Measurements from ENCODE around the gene CD37. TPM values are rescaled to one million over a fixed set of nuclear protein-coding genes. Genes with fewer than 3 reads are reported as not detected.

CD37 gene
- total and polyA plus RNA-seq, 2 donors (not counting 1 experiment from before 2014, with no cell fraction given), result 1,998 to 2,188 TPM

- peaks cover 21 to 46% of the 10 kb centered on the region in 2 donors for H3K4me1 ChIP-seq (ENCODE audit: control insufficient read depth in 2 of 2, insufficient read depth in 2 of 2, low read length in 2 of 2)
- CTCF ChIA-PET, result interaction anchor here (1.0 to 5.9 kb wide), 6 partner anchors 24 to 124 kb away, joined by 3 to 54 read pairs (median 8); partner anchors contain the start of gene GFY
- H3K27ac ChIP-seq (ENCODE audit: low read length in 2 of 2), result no peak overlapping the region
- Mint-ChIP-seq H3K27ac (no peak overlapping the region), H3K4me1 (peaks cover 43% of the 10 kb centered on the region), H3K4me3 (peak overlapping the region; percentile 61), H3K27me3 (no peaks in the 10 kb centered on the region), H3K9me3 (ENCODE audit: insufficient read depth) (no peaks in the 10 kb centered on the region)
- H3K27me3 ChIP-seq (replicated peaks in 1 of 4; ENCODE audit: control extremely low read depth in 1 of 4, control insufficient read depth in 3 of 4, insufficient read depth in 4 of 4, low read length in 3 of 4), result no peaks in the 10 kb centered on the region
- ATAC-seq (ENCODE audit: low read depth) (no peak), DNase-seq (no peak)
- WGBS (ENCODE audit: insufficient coverage), result 95% methylated on average over 20 of the region's 20 CpGs
- POLR2A ChIA-PET, result interaction anchor here (2.2 to 2.9 kb wide), 2 partner anchors 27 to 55 kb away, joined by 6 to 18 read pairs; partner anchors contain the start of genes CD37 and TEAD2
- peaks cover 0 to 6% (median 0%) of the 10 kb centered on the region in 3 donors for H3K9me3 ChIP-seq (ENCODE audit: control extremely low read depth in 1 of 3, control insufficient read depth in 2 of 3, insufficient read depth in 1 of 3, low read length in 2 of 3)
- H3K4me3 ChIP-seq (ENCODE audit: control extremely low read depth in 1 of 5, extremely low read depth in 1 of 5, insufficient read depth in 1 of 5, low read depth in 2 of 5, low read length in 4 of 5), result no peak overlapping the region
- no peak overlapping the region for H2AFZ ChIP-seq (ENCODE audit: insufficient read depth, low read depth, low read length, poor library complexity, severe bottlenecking)
- no peak overlapping the region for H3K4me2 ChIP-seq (replicated peaks; ENCODE audit: low read depth, low read length, poor library complexity, severe bottlenecking)
- H4K20me1 ChIP-seq (ENCODE audit: control insufficient read depth, insufficient read depth, low read length, poor library complexity, severe bottlenecking), result no peaks in the 10 kb centered on the region
- no peaks in the 10 kb centered on the region for H3K36me3 ChIP-seq (replicated peaks in 1 of 2; ENCODE audit: control extremely low read depth in 1 of 2, control insufficient read depth in 1 of 2, extremely low read depth in 1 of 2, insufficient read depth in 2 of 2, low read length in 1 of 2)
- TF ChIP-seq CTCF (IDR thresholded peaks at IDR 0.05), result no peak
- TF ChIP-seq EZH2 (IDR thresholded peaks at IDR 0.05; ENCODE audit: borderline replicate concordance, insufficient read depth, low read depth, low read length, poor library complexity, severe bottlenecking), result no peak
- no peaks in the 10 kb centered on the region for H3K79me2 ChIP-seq (ENCODE audit: control insufficient read depth, insufficient read depth, low read length)
- intact Hi-C loops (cut with micrococcal nuclease), result no loop called here
- no peak overlapping the region for H3K9ac ChIP-seq (ENCODE audit: low read length)
These were observed 54.2 kb downstream of the CD37 start for GRCh38 chr19:49389406-49389805.

Small RNA genes within 50 kb of the gene (small RNA-seq; reads per million reads assigned to genes)
- not detected for gene MIR4324 (ENCODE audit: insufficient read length, low read depth, low replicate concordance)

Other genes starting within 250 kb of the CD37 start
- 598 and 610 TPM in 2 replicates for gene SNRNP70, start 250.0 kb upstream of the CD37 start, total RNA-seq
- gene SNRNP70, start 250.0 kb upstream of the CD37 start, polyA plus RNA-seq, result 954 and 1,219 TPM in 2 replicates
- 12.4 and 13.1 TPM in 2 replicates for gene LIN7B, start 221.0 kb upstream of the CD37 start, total RNA-seq
- gene LIN7B, start 221.0 kb upstream of the CD37 start, polyA plus RNA-seq, result 7.4 and 7.5 TPM in 2 replicates
- gene C19orf73, start 216.3 kb upstream of the CD37 start, total RNA-seq, result 3.9 and 5.3 TPM in 2 replicates
- 8.2 and 9.8 TPM in 2 replicates for gene C19orf73, start 216.3 kb upstream of the CD37 start, polyA plus RNA-seq
- gene PPFIA3, start 215.9 kb upstream of the CD37 start, total RNA-seq, result 0.80 and 3.4 TPM in 2 replicates
- 1.5 and 2.1 TPM in 2 replicates for gene PPFIA3, start 215.9 kb upstream of the CD37 start, polyA plus RNA-seq
- not detected in 2 replicates for gene HRC, start 180.0 kb upstream of the CD37 start, total RNA-seq
- not detected in 2 replicates for gene HRC, start 180.0 kb upstream of the CD37 start, polyA plus RNA-seq
- gene TRPM4, start 177.6 kb upstream of the CD37 start, total RNA-seq, result not detected in 2 replicates
- 0.24 TPM in 1 of 2 replicates, not detected in the other for gene TRPM4, start 177.6 kb upstream of the CD37 start, polyA plus RNA-seq
- 68.4 and 68.5 TPM in 2 replicates for gene SLC6A16, start 10.2 kb upstream of the CD37 start, total RNA-seq
- gene SLC6A16, start 10.2 kb upstream of the CD37 start, polyA plus RNA-seq, result 16.9 and 22.3 TPM in 2 replicates
- gene TEAD2, start 27.0 kb downstream of the CD37 start, total RNA-seq, result 12.0 and 13.4 TPM in 2 replicates
- 1.6 and 5.8 TPM in 2 replicates for gene TEAD2, start 27.0 kb downstream of the CD37 start, polyA plus RNA-seq
- gene DKKL1, start 28.5 kb downstream of the CD37 start, total RNA-seq, result 0.68 and 1.2 TPM in 2 replicates
- 1.6 TPM in 1 of 2 replicates, not detected in the other for gene DKKL1, start 28.5 kb downstream of the CD37 start, polyA plus RNA-seq
- gene KASH5, start 52.8 kb downstream of the CD37 start, total RNA-seq, result 0.74 and 1.4 TPM in 2 replicates
- 0.67 TPM in 1 of 2 replicates, not detected in the other for gene KASH5, start 52.8 kb downstream of the CD37 start, polyA plus RNA-seq
- gene PTH2, start 88.0 kb downstream of the CD37 start, total RNA-seq, result not detected in 2 replicates
- not detected in 2 replicates for gene PTH2, start 88.0 kb downstream of the CD37 start, polyA plus RNA-seq
- not detected in 2 replicates for gene GFY, start 90.0 kb downstream of the CD37 start, total RNA-seq
- gene GFY, start 90.0 kb downstream of the CD37 start, polyA plus RNA-seq, result not detected in 2 replicates
- 0.29 and 0.89 TPM in 2 replicates for gene SLC17A7, start 106.1 kb downstream of the CD37 start, total RNA-seq
- gene SLC17A7, start 106.1 kb downstream of the CD37 start, polyA plus RNA-seq, result 0.40 and 0.60 TPM in 2 replicates
- 168 and 184 TPM in 2 replicates for gene PIH1D1, start 116.4 kb downstream of the CD37 start, total RNA-seq
- 158 and 170 TPM in 2 replicates for gene PIH1D1, start 116.4 kb downstream of the CD37 start, polyA plus RNA-seq
- gene ALDH16A1, start 117.8 kb downstream of the CD37 start, total RNA-seq, result 65.8 and 73.6 TPM in 2 replicates
- gene ALDH16A1, start 117.8 kb downstream of the CD37 start, polyA plus RNA-seq, result 105 and 202 TPM in 2 replicates
- gene FLT3LG, start 138.8 kb downstream of the CD37 start, total RNA-seq, result 27.8 and 31.0 TPM in 2 replicates
- 49.8 and 52.6 TPM in 2 replicates for gene FLT3LG, start 138.8 kb downstream of the CD37 start, polyA plus RNA-seq
- gene RPL13A, start 152.2 kb downstream of the CD37 start, total RNA-seq, result 5,221 and 5,457 TPM in 2 replicates
- 4,869 and 6,298 TPM in 2 replicates for gene RPL13A, start 152.2 kb downstream of the CD37 start, polyA plus RNA-seq
- 3,882 and 4,227 TPM in 2 replicates for gene RPS11, start 161.0 kb downstream of the CD37 start, total RNA-seq
- gene RPS11, start 161.0 kb downstream of the CD37 start, polyA plus RNA-seq, result 8,349 and 12,912 TPM in 2 replicates
- 44.7 and 50.4 TPM in 2 replicates for gene FCGRT, start 177.3 kb downstream of the CD37 start, total RNA-seq
- 41.5 and 43.2 TPM in 2 replicates for gene FCGRT, start 177.3 kb downstream of the CD37 start, polyA plus RNA-seq
- gene RCN3, start 192.6 kb downstream of the CD37 start, total RNA-seq, result 2.2 and 4.1 TPM in 2 replicates
- 1.8 and 3.1 TPM in 2 replicates for gene RCN3, start 192.6 kb downstream of the CD37 start, polyA plus RNA-seq
- gene NOSIP, start 245.2 kb downstream of the CD37 start, total RNA-seq, result 55.5 and 65.2 TPM in 2 replicates
- 110 and 135 TPM in 2 replicates for gene NOSIP, start 245.2 kb downstream of the CD37 start, polyA plus RNA-seq
- gene PRRG2, start 245.9 kb downstream of the CD37 start, total RNA-seq, result 3.0 and 4.4 TPM in 2 replicates
- gene PRRG2, start 245.9 kb downstream of the CD37 start, polyA plus RNA-seq, result 1.1 TPM in 2 replicates